ENCODE measurements around the gene STMN3.

DNA sequence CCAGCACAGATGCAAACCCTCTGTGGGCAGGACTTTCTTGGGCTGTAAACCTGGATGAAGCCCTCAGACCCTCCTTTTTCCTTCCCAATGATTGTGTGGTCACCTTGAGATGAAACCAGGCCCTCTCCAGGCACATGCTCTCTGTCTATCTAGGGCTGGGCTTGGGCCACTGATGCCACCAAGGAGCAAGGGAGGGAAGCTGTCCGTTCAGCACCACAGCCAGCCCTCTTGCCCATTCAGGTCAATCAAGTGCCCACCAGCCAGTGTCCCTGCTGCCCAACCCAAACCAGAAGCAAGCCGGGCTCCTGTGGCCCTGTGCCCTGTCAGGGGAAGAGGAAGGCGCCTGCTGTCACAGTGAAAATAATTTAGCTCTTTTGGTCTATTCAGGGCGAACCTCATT lies 8.0 kb downstream of the STMN3 start:
- no peak for TF ChIP-seq ZNF274 (IDR thresholded peaks at IDR 0.05; ENCODE audit: low read depth, low read length)
- no peak for TF ChIP-seq YY1 (IDR thresholded peaks at IDR 0.05; ENCODE audit: insufficient read depth, insufficient read length)
- no peak for TF ChIP-seq SUZ12 (IDR thresholded peaks at IDR 0.05; ENCODE audit: extremely low read depth, insufficient read depth, insufficient read length)

All from NT2/D1 (cell line).